H1 (cell line): ENCODE results near the gene RFXANK. TPM values are rescaled to one million over a fixed set of nuclear protein-coding genes. Genes with fewer than 3 reads are reported as not detected.
"Not testable (repeated sequence)": the region's sequence is repeated elsewhere in the genome, so short reads cannot be mapped to it uniquely, and the experiment has no call there.

Experiments used
- CTCF ChIA-PET: fragments of 300-600 bp; sonication (Branson Sonifier 250); formaldehyde crosslinking; loops from one replicate; lab custom pipeline; 2021; ENCODE audit not compliant: partially characterized antibody; lab: Charles Lee
- POLR2A ChIA-PET: fragments of 300-600 bp; sonication (Branson Sonifier 250); formaldehyde crosslinking; loops from one replicate; lab custom pipeline; 2021; ENCODE audit warnings: inconsistent platforms; ENCODE audit not compliant: partially characterized antibody; lab: Charles Lee
- DNase-seq, 2 experiments: peaks; one replicate each; pipeline versions ENCODE4 v3.0.0 to v3.0.0-alpha.2; 2010 to 2022; ENCODE audit warnings: low spot score in 2 of 2, low read depth in 1 of 2, mixed read lengths in 1 of 2
- FAIRE-seq: peaks from 2 replicates; lab custom pipeline; 2011; peaks lifted over from hg19 to GRCh38; lab: Jason Lieb, UNC
- H2AFZ ChIP-seq: 2 replicates; pipeline ENCODE4 v1.8.1; 2012; ENCODE audit warnings: low read length, inconsistent platforms
- H2AK5ac ChIP-seq: 2 replicates; pipeline ENCODE4 v1.6.1; 2013; ENCODE audit warnings: low read depth, low read length
- H2BK120ac ChIP-seq: replicated peaks from 2 replicates; pipeline ENCODE3; 2013; ENCODE audit warnings: low read depth, low read length, inconsistent platforms
- H2BK12ac ChIP-seq: 2 replicates; pipeline ENCODE4 v1.6.1; 2013; ENCODE audit warnings: low read depth, low read length
- H2BK15ac ChIP-seq: 2 replicates; pipeline ENCODE4 v1.6.1; 2013; ENCODE audit warnings: low read length
- H2BK20ac ChIP-seq: 2 replicates; pipeline ENCODE4 v1.6.1; 2013; ENCODE audit warnings: low read length
- H2BK5ac ChIP-seq: 2 replicates; pipeline ENCODE4 v1.6.1; 2013; ENCODE audit warnings: low read depth, low read length
- H3K14ac ChIP-seq: 2 replicates; pipeline ENCODE4 v1.6.1; 2013; ENCODE audit warnings: inconsistent platforms; ENCODE audit not compliant: insufficient read length
- H3K18ac ChIP-seq: 2 replicates; pipeline ENCODE4 v1.6.1; 2013; ENCODE audit warnings: low read length; ENCODE audit errors: extremely low read depth
- H3K23ac ChIP-seq: 2 replicates; pipeline ENCODE4 v1.6.1; 2013; ENCODE audit warnings: inconsistent platforms; ENCODE audit not compliant: insufficient read length
- H3K23me2 ChIP-seq: 2 replicates; pipeline ENCODE4 v1.6.1; 2013; ENCODE audit warnings: low read depth, low read length
- H3K27ac ChIP-seq: 2 replicates; pipeline ENCODE4 v1.6.1; 2011; ENCODE audit warnings: low read depth, low read length, inconsistent platforms
- H3K27me3 ChIP-seq, 4 experiments: replicated peaks in 1 of 4; 1 replicate in 1 of 4; 2 replicates in 3 of 4; pipeline versions ENCODE4 v1.6.1 to v1.8.1; 2011 to 2013; ENCODE audit warnings: low read length in 3 of 4, mild to moderate bottlenecking in 3 of 4, inconsistent platforms in 2 of 4, mixed read lengths in 2 of 4, moderate library complexity in 1 of 4; ENCODE audit not compliant: control insufficient read depth in 3 of 4, insufficient read depth in 3 of 4; ENCODE audit errors: extremely low read depth in 1 of 4
- H3K36me3 ChIP-seq, 4 experiments: 2 replicates each; pipeline versions ENCODE4 v1.6.1 to v1.8.1; 2011 to 2013; ENCODE audit warnings: mild to moderate bottlenecking in 4 of 4, low read length in 3 of 4, moderate library complexity in 2 of 4, control low read depth in 1 of 4, inconsistent platforms in 1 of 4; ENCODE audit not compliant: insufficient read depth in 4 of 4, control insufficient read depth in 2 of 4
- H3K4ac ChIP-seq: replicated peaks from 2 replicates; pipeline ENCODE3; 2013; ENCODE audit warnings: low read length, low read depth, mixed read lengths, inconsistent platforms; ENCODE audit not compliant: insufficient read length
- H3K4me1 ChIP-seq, 4 experiments: replicated peaks in 1 of 4; 1 replicate in 1 of 4; 2 replicates in 3 of 4; pipeline versions ENCODE4 v1.6.1 to v1.8.1; 2011 to 2013; ENCODE audit warnings: low read length in 3 of 4, inconsistent platforms in 2 of 4, mixed read lengths in 1 of 4; ENCODE audit not compliant: insufficient read depth in 4 of 4, control insufficient read depth in 3 of 4
- H3K4me2 ChIP-seq, 2 experiments: 2 replicates each; pipeline versions ENCODE4 v1.6.1 to v1.8.1; 2011 to 2013; ENCODE audit warnings: low read depth in 2 of 2, low read length in 2 of 2, control low read depth in 1 of 2, inconsistent platforms in 1 of 2, mild to moderate bottlenecking in 1 of 2; ENCODE audit not compliant: insufficient read depth in 1 of 2
- H3K4me3 ChIP-seq, 4 experiments: fragments of 200-600, 300-600 bp in 1 of 4; sonication (generic), shearing (Covaris generic), sonication (Bioruptor Twin) in 1 of 4; 2 replicates each; pipeline versions ENCODE4 v1.5.1 to v1.8.1; 2011 to 2016; ENCODE audit warnings: low read length in 4 of 4, low read depth in 3 of 4, control low read depth in 2 of 4, inconsistent platforms in 2 of 4, mild to moderate bottlenecking in 2 of 4, mixed read lengths in 1 of 4, moderate library complexity in 1 of 4; ENCODE audit not compliant: insufficient read depth in 2 of 4; ENCODE audit errors: extremely low read depth in 1 of 4
- H3K56ac ChIP-seq: replicated peaks from 2 replicates; pipeline ENCODE3; 2013; ENCODE audit warnings: low read depth, mild to moderate bottlenecking, mixed read lengths, low read length, inconsistent platforms; ENCODE audit not compliant: insufficient read length
- H3K79me1 ChIP-seq: 2 replicates; pipeline ENCODE4 v1.6.1; 2013; ENCODE audit warnings: low read depth, low read length, control low read depth
- H3K79me2 ChIP-seq, 2 experiments: 2 replicates each; pipeline versions ENCODE4 v1.6.1 to v1.8.1; 2012 to 2013; ENCODE audit warnings: low read length in 2 of 2, mild to moderate bottlenecking in 2 of 2, inconsistent platforms in 1 of 2; ENCODE audit not compliant: insufficient read depth in 2 of 2, control insufficient read depth in 1 of 2
- H3K9ac ChIP-seq, 4 experiments: replicated peaks in 1 of 4; 1 replicate in 1 of 4; 2 replicates in 3 of 4; pipeline versions ENCODE4 v1.6.1 to v1.8.1; 2011 to 2013; ENCODE audit warnings: low read depth in 3 of 4, low read length in 3 of 4, control low read depth in 2 of 4, mild to moderate bottlenecking in 2 of 4, moderate library complexity in 2 of 4, inconsistent platforms in 1 of 4; ENCODE audit errors: extremely low read depth in 1 of 4
- H3K9me3 ChIP-seq, 2 experiments: 2 replicates each; pipeline versions ENCODE4 v1.6.1 to v1.8.1; 2012 to 2013; ENCODE audit warnings: mild to moderate bottlenecking in 2 of 2, moderate library complexity in 2 of 2, control low read depth in 1 of 2, inconsistent platforms in 1 of 2, low read depth in 1 of 2, low read length in 1 of 2, mixed read lengths in 1 of 2; ENCODE audit not compliant: insufficient read depth in 2 of 2
- H4K20me1 ChIP-seq, 2 experiments: replicated peaks in 1 of 2; 2 replicates each; pipeline versions ENCODE3 to v1.8.1; 2011 to 2013; ENCODE audit warnings: inconsistent platforms in 2 of 2, low read length in 2 of 2, mild to moderate bottlenecking in 1 of 2; ENCODE audit not compliant: insufficient read depth in 2 of 2, control insufficient read depth in 1 of 2
- H4K5ac ChIP-seq: 2 replicates; pipeline ENCODE4 v1.6.1; 2013; ENCODE audit warnings: low read length, low read depth, mixed read lengths, inconsistent platforms; ENCODE audit not compliant: insufficient read length
- H4K8ac ChIP-seq: 2 replicates; pipeline ENCODE4 v1.8.0; 2013; ENCODE audit warnings: mild to moderate bottlenecking, moderate library complexity, low read length, inconsistent platforms; ENCODE audit not compliant: insufficient read depth; ENCODE audit errors: extremely low read depth
- H4K91ac ChIP-seq: replicated peaks from 2 replicates; pipeline ENCODE3; 2013; ENCODE audit warnings: low read length, mixed read lengths, inconsistent platforms; ENCODE audit not compliant: insufficient read length
- WGBS, 2 experiments: shearing (Covaris generic) in 1 of 2; methylation state at CpG; one replicate each; pipeline versions ENCODE4 v1.1.6 to v1.1.7; 2013 to 2015; ENCODE audit warnings: low lambda C conversion rate in 2 of 2, mixed read lengths in 2 of 2, inconsistent platforms in 1 of 2, low coverage in 1 of 2, missing lambda C conversion rate in 1 of 2; ENCODE audit not compliant: insufficient replicate concordance in 2 of 2, insufficient coverage in 1 of 2, insufficient read length in 1 of 2; ENCODE audit errors: extremely low coverage in 1 of 2, missing lambda C conversion rate in 1 of 2; 5-methylcytosine and 5-hydroxymethylcytosine counted together
- polyA plus RNA-seq, 7 experiments: library from polyadenylated mRNA; depleted of rRNA in 3 of 7; stranded (reverse) in 5 of 7; unstranded in 2 of 7; fragments of >200 nt in 5 of 7; fragments of 200-250 nt in 2 of 7; gene quantifications; 1 replicate in 5 of 7; 2 replicates in 1 of 7; 4 replicates in 1 of 7; pipeline versions ENCODE4 v1.2.1 to v1.2.3, GENCODE V29; 2011 to 2013; ENCODE audit warnings: missing spikeins in 2 of 7, mixed read lengths in 2 of 7
- total RNA-seq: library from RNA; stranded (reverse); fragmentation: NEBNext Ultra II Directional; extraction: Animal tissue kit (Norgen Biotek cat#: 25700); gene quantifications from 2 replicates; pipeline ENCODE4 v1.2.1, GENCODE V29; 2021

Gene RFXANK
- total and polyA plus RNA-seq, 2 of the 8 experiments (the other 6 are each of a cell fraction or from before 2014, with no cell fraction given), result 72.9 to 87.5 TPM

GRCh38 chr19:19148504-19148903 lies 43.6 kb upstream of the RFXANK start:
- not testable (repeated sequence) for H3K4me3 ChIP-seq, H2BK20ac ChIP-seq, H4K5ac ChIP-seq, H4K91ac ChIP-seq, H3K36me3 ChIP-seq, H3K9ac ChIP-seq, H3K9me3 ChIP-seq, H2BK12ac ChIP-seq, H3K79me2 ChIP-seq, FAIRE-seq, H3K18ac ChIP-seq, H3K27me3 ChIP-seq, H2BK5ac ChIP-seq, H3K23ac ChIP-seq, H2AFZ ChIP-seq, H3K79me1 ChIP-seq, H4K20me1 ChIP-seq, DNase-seq, H3K56ac ChIP-seq, H3K4ac ChIP-seq, H2BK15ac ChIP-seq, H3K4me2 ChIP-seq, H4K8ac ChIP-seq, H2BK120ac ChIP-seq, H3K14ac ChIP-seq, H3K4me1 ChIP-seq, H3K23me2 ChIP-seq, H3K27ac ChIP-seq, H2AK5ac ChIP-seq
- WGBS, 2 experiments, result 95% methylated on average over 8 of the region's 8 CpGs; no CpG with 5 or more reads in 1 of the 2 experiments
- ChIA-PET CTCF (interaction anchor here (0.7 to 4.7 kb wide), 14 partner anchors 8 to 81 kb away, joined by 3 to 85 read pairs (median 3); no protein-coding TSS in a partner anchor), POLR2A (interaction anchor here (0.7 to 5.7 kb wide), 8 partner anchors 8 to 45 kb away, joined by 3 to 33 read pairs (median 4); partner anchors contain the start of gene MEF2B)
